Measurements from ENCODE around the gene WDR89. TPM values are rescaled to one million over a fixed set of nuclear protein-coding genes. Genes with fewer than 3 reads are reported as not detected.
"Not testable (repeated sequence)": the region's sequence is repeated elsewhere in the genome, so short reads cannot be mapped to it uniquely, and the experiment has no call there.

WDR89 gene
- total RNA-seq, 1 donor from 2014 or later: 14.8 TPM

DNA sequence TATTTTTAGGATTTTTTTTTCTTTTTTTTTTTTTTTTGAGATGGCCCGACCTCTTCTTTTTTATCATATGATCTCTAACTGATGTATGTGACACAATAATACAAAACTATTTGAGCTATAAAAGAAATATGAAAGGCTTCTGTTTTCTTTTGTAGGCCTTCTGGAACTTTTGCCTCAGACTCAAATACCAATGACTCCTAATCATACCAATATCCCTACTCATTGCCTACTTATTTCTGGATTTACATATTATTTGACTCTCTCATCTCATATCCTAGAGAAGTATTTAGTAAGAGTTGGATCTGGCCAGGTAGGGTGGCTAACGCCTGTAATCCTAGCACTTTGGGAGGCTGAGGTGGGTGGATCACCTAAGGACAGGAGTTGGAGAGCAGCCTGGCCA is 12.7 kb upstream of the WDR89 start:
- no peak for DNase-seq (ENCODE audit: low read depth)

DNA sequence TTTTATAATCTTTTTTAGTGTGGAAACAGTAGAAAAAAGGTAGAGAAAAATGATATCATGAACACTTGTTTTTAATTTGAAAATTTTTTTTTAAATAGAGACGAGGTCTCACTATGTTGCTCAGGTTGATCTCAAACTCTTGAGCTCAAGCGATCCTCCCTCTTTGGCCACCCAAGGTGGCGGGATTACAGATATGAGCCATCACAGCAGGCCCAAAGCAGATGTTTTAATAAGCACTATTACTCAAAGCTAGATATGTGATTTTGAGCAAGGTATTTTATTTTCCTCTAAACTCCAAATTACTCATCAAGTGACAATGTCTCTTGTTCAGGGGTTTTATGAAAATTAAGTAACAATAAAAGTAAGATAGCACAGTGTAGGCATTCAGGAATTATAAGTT is 10.7 kb upstream of the WDR89 start:
- no peak for DNase-seq (ENCODE audit: low read depth)

DNA sequence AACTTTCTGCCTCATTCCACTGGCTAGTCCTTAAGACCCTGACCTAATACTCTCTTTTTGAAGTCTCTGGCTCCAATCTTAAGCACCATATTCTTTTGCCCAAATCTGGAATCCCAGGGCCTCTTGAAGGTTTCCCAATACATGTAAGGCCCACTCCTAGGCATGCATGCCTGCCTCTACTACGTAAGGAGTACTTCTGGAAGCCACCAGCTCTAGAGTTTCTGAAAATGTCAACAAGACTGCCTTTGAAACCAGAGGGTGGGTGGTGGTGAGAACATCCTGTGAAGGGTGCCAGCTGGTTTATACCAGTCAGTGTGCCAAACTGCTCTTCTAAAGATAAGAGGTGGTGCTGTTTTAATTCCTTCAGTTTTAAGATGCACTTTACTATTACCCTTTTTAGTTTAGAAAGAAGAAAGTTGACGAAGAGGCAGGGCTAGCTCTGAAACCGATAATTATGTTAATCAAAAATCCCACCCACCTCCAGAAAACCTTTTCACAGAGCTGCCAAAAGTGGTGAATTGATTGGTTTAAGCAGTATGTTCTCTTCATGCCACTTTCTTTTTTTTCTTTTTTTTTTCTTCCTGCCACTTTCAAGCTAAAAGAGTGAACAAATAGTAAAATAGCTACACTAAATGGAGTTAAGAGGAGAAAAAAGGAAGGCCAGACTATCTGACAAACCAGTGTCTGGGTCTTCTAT is 8.7 kb upstream of the WDR89 start:
- DNase-seq (ENCODE audit: low read depth): no peak

DNA sequence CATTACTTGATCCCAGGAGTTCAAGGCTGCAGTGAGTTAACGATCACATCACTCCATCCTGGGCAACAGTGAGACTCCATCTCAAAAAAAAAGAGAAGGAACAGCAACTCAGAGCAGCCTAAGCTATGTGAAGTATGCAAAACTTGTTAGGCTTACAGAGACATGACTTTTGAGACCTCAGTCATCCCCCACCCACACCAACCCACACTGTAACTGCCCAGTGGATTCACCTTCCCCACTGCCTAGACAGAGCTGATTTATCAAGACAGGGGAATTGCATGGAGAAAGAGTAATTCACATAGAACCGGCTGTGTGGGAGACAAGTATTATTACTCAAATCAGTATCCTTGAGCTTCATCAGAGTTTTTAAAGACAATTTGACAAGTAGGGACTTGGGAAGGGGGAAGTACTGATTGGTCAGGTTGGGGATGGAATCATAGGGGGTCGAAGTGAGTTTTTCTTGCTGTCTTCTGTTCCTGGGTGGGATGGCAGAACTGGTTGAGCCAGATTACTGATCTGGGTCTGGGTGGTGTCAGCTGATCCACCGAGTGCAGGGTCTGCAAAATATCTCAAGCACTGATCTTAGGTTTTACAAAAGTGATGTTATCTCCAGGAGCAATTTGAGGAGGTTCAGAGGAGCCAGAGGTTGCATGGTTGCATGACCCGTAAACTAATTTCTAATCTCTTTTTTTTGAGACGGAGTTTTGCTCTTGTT is 6.2 kb upstream of the WDR89 start:
- DNase-seq (ENCODE audit: low read depth): no peak

DNA sequence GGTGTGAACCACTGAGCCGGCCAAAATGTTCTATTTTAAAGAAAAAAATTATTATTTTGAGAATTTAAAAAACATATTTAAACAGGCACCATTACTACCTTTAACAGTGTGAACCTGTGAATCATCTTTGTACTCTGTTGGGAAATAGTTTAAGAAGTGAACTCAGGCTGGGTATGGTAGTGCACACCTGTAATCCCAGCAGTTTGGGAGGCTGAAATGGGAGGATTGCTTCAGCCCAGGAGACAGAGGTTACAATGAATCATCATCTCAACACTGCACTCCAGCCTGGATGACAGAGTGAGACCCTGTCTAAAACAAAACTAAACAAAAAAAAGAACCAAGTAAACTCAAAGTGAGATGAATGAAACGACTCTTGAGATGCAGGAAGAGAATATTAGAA is 3.1 kb upstream of the WDR89 start:
- DNase-seq (ENCODE audit: low read depth): no peak

DNA sequence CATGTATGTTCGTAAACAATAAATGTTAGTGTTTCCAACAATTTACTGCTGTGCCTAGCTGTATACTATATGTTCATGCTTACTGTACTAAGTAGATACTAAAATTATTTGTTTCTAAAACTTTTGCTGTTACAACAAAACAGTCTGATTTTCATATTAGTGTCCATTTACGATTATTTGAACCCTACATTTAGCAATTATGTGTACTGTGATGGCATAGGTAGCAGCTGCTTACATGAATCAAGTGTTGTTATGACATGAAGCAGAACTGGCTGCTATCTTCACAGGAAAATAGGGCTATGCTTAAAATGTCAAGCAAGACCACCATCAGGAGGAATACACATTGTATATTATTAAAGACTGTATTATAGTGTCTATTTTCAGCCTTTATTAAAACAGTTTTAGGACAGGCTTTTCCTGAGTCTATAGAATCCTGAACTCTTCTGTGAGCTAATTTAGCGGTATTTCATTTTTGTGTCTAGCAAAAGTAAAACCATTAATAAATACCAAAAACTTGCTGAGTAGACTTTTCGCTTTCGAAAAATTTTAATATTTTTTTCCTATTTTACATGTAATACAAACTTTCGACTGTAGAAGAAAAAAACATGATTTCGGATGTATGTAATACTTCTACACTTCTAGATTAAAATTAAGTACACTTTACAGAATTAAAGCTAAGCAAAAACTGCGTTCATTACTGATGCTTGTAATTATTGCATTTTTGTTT is 1.1 kb upstream of the WDR89 start:
- DNase-seq (ENCODE audit: low read depth): no peak

DNA sequence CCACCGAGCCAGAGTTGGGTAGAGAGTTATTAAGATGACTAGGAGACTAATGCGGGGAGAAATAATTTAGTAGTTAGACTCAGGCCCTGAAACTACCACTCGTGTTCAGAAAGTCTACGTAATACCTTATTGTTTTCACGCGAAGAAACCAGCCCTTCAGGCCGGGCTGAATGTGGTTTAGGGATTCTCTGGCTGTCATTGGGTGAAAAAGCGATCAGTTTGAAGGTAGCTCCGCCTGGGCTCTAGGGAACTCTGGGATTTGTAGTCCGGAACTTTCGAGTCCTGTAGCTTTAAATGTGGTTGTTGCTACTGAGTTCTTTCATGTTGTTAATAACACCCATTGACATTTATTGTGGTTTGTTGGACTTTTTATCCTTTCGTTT is 549 bp upstream of the WDR89 start:
- DNase-seq (ENCODE audit: low read depth): peak; percentile 98

DNA sequence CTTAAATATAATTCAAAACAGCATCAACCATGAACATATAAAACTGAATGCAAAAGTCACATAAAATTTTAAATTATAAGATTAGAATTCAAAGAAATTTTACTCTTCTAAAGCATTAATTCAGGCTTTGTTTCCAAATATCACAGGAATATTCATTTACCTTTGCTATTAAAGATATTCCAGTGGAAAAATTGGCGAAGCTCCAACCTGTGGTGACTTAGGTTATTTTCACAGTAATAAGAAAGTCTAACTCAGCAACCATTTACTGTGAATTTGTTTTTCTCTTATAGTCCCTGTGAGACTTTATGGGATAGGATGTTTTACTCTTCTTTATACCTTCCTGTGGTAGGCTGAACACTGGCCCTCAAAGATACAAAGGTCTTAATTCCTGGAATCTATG is 3.2 kb downstream of the WDR89 start:
- DNase-seq (ENCODE audit: low read depth): no peak

DNA sequence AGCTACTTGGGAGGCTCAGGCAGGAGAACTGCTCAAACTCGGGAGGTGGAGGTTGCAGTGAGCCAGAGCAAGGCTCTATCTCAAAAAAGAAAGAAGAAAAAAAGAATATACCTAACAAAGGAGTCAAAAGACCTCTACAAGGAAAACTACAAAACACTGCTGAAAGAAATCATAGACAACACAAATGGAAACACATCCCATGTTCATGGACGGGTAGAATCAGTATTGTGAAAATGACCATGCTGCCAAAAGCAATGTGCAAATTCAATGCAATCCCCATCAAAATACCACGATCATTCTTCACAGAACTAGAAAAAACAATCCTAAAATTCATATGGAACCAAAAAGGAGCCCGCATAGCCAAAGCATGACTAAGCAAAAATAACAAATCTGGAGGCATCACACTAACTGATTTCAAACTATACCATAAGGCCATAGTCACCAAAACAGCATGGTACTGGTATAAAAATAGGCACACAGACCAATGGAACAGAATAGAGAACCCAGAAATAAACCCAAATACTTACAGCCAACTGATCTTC is 5.5 kb downstream of the WDR89 start:
- not testable (repeated sequence) for DNase-seq (ENCODE audit: low read depth)

DNA sequence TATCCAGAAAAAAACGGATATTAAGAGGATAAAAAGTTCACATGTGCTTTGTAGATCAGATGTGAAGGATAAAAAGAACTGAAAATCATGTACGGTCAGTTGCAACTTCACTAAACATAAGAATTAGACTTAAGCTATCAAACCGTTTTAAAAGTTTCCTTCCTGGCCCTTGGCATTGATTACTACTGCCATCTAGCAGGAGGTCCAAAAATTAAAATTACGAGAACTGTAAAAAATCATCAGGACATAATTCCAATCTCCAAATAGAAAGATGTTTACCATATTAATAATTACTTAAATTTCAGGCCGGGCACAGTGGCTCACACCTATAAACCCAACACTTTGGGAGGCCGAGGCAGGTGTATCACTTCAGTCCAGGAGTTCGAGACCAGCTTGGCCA is 7.9 kb downstream of the WDR89 start:
- DNase-seq (ENCODE audit: low read depth): no peak

DNA sequence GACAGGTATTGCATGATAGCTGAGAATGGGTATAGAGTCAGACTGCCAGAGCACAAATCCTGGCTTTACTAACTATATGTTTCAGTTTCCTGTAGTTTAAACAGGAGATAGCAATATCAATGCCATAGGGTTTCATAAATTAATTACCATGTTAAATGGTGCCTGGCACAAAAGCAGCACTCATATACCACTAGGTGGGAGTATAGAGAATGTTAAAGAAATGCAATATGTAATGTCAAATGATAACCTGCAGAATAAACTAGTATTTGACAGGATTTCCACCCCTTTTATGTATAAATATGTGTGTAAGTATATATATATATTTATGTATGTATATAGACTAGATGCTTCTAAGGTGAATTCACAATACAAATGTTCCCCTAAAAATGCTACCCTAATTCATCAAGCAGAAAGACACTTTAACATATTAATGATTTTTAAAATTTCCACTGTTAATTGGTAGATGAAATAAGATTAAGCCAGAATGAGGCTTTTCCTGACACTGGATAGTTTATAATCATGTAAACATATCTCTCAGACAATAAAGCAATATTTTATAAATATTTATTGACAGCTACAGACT is 8.6 kb downstream of the WDR89 start:
- DNase-seq (ENCODE audit: low read depth): peak; percentile 4

DNA sequence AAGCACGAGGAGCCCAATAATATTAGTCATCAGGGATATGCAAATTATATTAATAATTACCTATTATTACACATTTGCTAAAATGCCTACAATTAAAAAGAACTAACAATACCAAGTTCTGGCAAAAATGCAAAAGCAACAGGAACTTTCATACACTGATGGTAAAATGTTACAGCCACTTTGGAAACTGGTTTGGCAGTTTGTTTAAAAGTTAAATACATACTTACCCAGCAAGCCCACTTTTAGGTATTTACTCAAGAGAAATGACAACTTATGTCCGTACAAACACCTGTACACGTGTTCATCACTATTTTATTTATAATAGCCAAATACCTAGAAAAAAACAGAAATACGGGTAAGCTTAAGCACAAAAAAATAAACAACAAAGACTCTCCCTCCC is 17.0 kb downstream of the WDR89 start:
- DNase-seq (ENCODE audit: low read depth): no peak

DNA sequence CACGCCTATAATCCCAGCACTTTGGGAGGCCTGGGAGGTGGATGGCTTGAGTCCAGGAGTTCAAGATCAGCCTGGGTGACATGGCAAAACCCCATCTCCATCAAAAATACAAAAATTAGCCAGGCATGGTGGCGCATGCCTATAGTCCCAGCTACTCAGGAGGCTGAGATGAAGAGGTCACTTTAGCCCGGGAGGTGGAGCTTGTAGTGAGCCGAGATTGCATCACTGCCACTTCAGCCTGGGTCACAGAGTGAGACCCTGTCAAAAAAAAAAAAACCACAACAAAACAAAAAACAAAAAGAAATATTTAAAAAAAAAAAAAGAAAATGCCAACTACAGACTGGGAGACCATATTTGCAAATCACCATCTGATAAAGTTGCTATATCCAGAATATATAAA is 17.5 kb downstream of the WDR89 start:
- no peak for DNase-seq (ENCODE audit: low read depth)

DNA sequence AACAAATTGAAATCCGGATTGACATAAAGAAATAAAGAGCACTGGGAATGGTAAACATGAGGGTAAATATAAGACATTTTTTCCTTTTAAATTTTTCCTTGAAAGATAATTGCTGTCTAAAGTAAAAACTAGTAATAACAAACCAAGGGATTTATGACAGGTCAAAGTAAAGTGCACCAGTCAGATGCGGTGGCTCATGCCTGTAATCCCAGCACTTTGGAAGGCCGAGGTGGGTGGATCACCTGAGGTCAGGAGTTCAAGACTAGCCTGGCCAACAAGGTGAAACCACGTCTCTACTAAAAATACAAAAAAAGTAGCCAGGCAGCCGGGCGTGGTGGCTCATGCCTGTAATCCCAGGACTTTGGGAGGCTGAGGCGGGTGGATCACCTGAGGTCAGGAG is 19.7 kb downstream of the WDR89 start:
- DNase-seq (ENCODE audit: low read depth): not testable (repeated sequence)

DNA sequence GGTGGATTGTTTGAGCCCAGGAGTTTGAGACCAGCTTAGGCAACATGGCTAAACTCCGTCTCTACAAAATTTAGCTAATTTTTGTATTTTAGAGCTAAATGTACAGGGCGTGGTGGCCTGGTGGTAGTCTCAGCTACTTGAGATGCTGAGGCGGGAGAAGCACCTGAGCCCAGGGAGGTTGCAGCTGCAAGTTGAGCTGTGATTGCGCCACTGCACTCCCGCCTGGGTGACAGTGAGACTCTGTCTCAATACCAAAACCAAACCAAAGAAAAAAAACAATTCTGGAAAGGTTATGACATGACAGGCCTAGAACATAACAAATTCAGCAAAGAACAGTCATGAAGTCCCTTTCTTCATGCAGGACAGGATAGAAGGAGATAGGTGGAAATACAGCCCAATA is 25.7 kb downstream of the WDR89 start:
- DNase-seq (ENCODE audit: low read depth): no peak

DNA sequence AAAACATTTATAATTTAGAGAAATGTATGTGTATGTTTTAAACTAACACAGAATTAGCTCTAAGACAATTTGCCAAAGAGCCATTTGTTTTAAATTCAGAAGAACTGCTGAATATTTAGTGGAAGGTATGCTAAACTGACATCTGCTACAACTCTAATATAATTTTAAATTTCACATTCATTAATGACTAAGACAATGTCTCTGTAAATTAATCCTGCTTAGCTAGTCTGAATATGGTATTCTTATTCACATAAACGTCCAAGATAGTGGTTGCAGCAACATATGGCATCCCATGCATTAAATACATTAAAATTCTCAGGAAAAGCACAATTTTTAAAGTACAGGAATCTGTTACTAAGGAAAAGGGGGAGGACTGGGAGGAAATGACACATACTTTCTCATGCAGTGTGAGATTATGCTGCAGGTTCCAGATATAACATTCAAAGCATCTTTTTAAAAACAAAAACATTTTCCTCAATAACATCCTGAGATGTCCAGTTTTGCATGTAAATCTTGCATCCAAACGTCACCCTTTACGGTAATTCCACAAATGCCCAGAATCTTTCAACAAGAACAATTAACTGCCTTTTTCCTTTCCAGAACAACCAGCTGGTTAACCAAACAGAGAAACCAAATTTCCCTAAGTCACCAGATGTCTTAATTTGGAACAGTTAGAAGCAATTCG is 26.9 kb downstream of the WDR89 start:
- DNase-seq (ENCODE audit: low read depth): peak; percentile 9

DNA sequence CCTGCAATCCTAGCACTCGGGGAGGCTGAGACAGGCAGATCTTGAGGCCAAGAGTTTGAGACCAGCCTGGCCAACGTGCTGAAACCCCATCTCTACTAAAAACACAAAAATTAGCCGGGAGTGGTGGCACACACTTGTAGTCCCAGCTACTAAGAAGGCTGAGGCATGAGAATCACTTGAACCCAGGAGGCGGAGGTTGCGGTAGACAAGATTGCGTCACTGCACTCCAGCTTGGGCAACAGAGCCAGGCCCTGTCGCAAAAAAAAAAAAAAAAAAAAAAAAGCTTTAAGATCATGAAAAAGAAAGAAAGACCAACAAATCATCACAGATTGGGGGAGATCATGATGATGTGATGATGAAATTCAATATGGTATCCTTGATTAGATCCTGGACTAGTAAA is 30.6 kb downstream of the WDR89 start:
- no peak for DNase-seq (ENCODE audit: low read depth)

DNA sequence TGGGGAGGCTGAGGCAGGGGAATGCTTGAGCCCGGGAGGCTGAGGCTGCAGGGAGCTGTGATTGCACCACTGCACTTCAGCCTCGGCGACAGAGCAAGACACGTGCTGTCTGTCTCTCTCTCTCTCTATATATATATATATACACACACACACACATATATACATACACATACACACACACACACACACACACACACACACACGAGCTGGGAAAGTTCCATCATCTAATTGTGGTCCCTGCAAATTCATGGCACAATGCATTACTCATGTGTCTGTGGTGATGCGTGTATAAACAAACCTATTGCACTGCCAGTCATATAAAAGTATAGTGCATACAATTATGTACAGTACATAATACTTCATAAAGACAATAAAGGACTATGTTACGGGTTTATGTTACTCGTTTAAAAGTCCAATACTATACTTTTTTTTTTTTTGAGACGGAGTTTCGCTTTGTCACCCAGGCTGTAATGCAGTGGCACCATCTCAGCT is 36.6 kb downstream of the WDR89 start:
- DNase-seq (ENCODE audit: low read depth): no peak

DNA sequence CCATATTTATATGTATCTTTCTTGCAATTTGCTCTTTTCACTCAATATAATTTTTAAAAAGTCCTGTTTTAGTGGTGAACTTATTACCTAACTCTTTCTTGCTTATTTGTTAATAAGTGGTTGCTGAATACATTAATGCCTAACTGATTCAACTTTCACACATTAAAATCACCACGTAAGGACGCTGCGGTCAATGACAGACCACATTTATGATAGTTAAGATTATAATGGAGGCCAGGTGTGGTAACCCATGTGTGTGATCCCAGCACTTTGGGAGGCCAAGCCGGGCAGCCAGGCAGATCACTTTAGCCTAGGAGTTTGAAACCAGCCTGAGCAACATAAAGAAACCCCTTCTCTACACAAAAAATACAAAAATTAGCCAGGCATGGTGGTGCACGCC is 37.0 kb downstream of the WDR89 start:
- no peak for DNase-seq (ENCODE audit: low read depth)

DNA sequence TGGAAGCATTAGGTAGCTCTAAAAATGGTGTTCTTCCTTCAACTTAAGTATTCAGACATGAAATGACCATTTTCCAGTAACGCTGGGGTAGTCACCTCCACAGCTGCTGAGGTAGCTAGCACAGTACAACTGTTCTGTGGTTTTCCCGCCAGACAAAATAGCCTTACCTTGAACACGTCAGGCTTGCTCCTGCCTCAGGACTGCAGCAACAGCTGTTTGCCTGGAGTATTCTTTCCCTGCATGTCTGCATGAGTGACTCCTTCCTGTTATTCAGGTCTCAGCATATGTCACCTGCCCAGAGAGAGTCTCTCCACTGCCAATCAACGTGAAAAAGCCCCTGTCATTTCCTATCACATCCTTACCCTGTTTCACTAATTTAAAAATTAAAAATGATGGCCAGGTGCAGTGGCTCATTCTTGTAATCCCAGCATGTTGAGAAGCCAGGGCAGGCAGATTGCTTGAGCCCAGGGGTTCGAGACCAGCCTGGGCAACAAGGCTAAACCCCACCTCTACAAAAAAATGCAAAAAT is 37.9 kb downstream of the WDR89 start:
- DNase-seq (ENCODE audit: low read depth): peak; percentile 10

DNA sequence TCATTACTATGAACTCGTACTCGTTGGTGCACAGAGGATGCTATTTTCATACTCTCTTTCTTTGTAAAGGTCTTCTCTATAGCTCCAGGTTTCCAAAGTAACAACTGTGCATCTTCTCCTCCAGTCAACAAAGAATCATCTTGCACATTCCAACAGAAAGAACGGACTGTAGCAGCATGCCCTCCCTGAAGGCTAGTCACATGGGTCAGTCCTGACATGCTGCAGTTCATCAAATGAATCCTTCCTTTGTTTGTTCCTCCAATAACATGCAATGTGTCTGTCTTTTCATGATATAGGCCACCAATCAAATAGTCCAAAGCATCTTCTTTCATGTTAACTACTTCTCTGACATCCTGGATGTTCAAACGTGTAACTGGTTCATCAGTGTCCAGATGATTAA is 42.9 kb downstream of the WDR89 start:
- DNase-seq (ENCODE audit: low read depth): no peak

Data from myocyte (in vitro differentiated cells).